IMR-90 (cell line): ENCODE measurements around the gene GIPC3. TPM values are rescaled to one million over a fixed set of nuclear protein-coding genes. Genes with fewer than 3 reads are reported as not detected.
A peak's percentile ranks its signal among the peaks of the same experiment; 100 is the strongest.

Experiments
- ATAC-seq: fragments of 200-7000 bp; cut with Tn5 transposase; 2 replicates; pipeline ENCODE4 v1.9.1; 2020; ENCODE audit warnings: low read depth, mild to moderate bottlenecking, moderate library complexity
- BruUV-seq: library from RNA; stranded (reverse); fragments of 400-500 nt; replicated peaks from 2 replicates; lab custom pipeline; 2021; lab: Mats Ljungman, UMichigan
- CTCF ChIA-PET: fragments of 300-600 bp; formaldehyde crosslinking; extraction: SDS; loops from one replicate; lab custom pipeline; 2021; ENCODE audit warnings: antibody characterized with exemption; lab: Yijun Ruan, JAX
- POLR2A ChIA-PET: fragments of 300-600 bp; sonication (Branson Sonifier 250); formaldehyde crosslinking; loops from one replicate; lab custom pipeline; 2022; ENCODE audit warnings: antibody characterized with exemption; ENCODE audit not compliant: unreplicated experiment; lab: Charles Lee
- DNase-seq: peaks from one replicate; pipeline ENCODE4 v3.0.0; 2013
- H2AFZ ChIP-seq: replicated peaks from 2 replicates; pipeline ENCODE3; 2013; ENCODE audit warnings: low read length, mild to moderate bottlenecking; ENCODE audit not compliant: poor library complexity
- H2AK5ac ChIP-seq: 2 replicates; pipeline ENCODE4 v1.6.1; 2013; ENCODE audit warnings: low read depth, low read length, inconsistent platforms
- H2AK9ac ChIP-seq: replicated peaks from 2 replicates; pipeline ENCODE3; 2013; ENCODE audit warnings: mild to moderate bottlenecking, low read depth, low read length, moderate library complexity; ENCODE audit not compliant: poor library complexity
- H2BK120ac ChIP-seq: 2 replicates; pipeline ENCODE4 v1.6.1; 2013; ENCODE audit warnings: low read depth, low read length, inconsistent platforms
- H2BK15ac ChIP-seq: 3 replicates; pipeline ENCODE4 v1.6.1; 2013; ENCODE audit warnings: low read depth, low read length, inconsistent platforms
- H2BK20ac ChIP-seq: 2 replicates; pipeline ENCODE4 v1.6.1; 2013; ENCODE audit warnings: low read depth, mild to moderate bottlenecking, inconsistent platforms, low read length, moderate library complexity
- H2BK5ac ChIP-seq: 2 replicates; pipeline ENCODE4 v1.6.1; 2013; ENCODE audit warnings: mild to moderate bottlenecking, low read depth, low read length, inconsistent platforms; ENCODE audit not compliant: poor library complexity, severe bottlenecking
- H3K14ac ChIP-seq: replicated peaks from 2 replicates; pipeline ENCODE4 v1.6.1; 2013; ENCODE audit warnings: low read depth, low read length, inconsistent platforms
- H3K18ac ChIP-seq: 2 replicates; pipeline ENCODE4 v1.6.1; 2013; ENCODE audit warnings: low read depth, low read length, control low read depth
- H3K23ac ChIP-seq: 2 replicates; pipeline ENCODE4 v1.6.1; 2013; ENCODE audit warnings: low read depth, low read length, inconsistent platforms
- H3K27ac ChIP-seq: 2 replicates; pipeline ENCODE4 v1.5.1; 2013; ENCODE audit warnings: mild to moderate bottlenecking, control low read depth, low read length; ENCODE audit not compliant: insufficient read depth
- H3K27me3 ChIP-seq: 2 replicates; pipeline ENCODE4 v1.6.1; 2013; ENCODE audit warnings: low read length; ENCODE audit not compliant: control insufficient read depth, insufficient read depth
- H3K36me3 ChIP-seq: 2 replicates; pipeline ENCODE4 v1.6.1; 2013; ENCODE audit warnings: low read length, mixed read lengths; ENCODE audit not compliant: control insufficient read depth, insufficient read depth
- H3K4ac ChIP-seq: 2 replicates; pipeline ENCODE4 v1.6.1; 2013; ENCODE audit warnings: low read depth, low read length, inconsistent platforms
- H3K4me1 ChIP-seq: 2 replicates; pipeline ENCODE4 v1.6.1; 2013; ENCODE audit warnings: low read length, mixed read lengths; ENCODE audit not compliant: control insufficient read depth, insufficient read depth
- H3K4me2 ChIP-seq: 2 replicates; pipeline ENCODE4 v1.6.1; 2013; ENCODE audit warnings: low read depth, mild to moderate bottlenecking, control low read depth, low read length, moderate library complexity
- H3K4me3 ChIP-seq: 2 replicates; pipeline ENCODE4 v1.5.1; 2013; ENCODE audit warnings: low read depth, mild to moderate bottlenecking, control low read depth, low read length, moderate library complexity; ENCODE audit not compliant: insufficient read depth
- H3K56ac ChIP-seq: 2 replicates; pipeline ENCODE4 v1.6.1; 2013; ENCODE audit warnings: low read length, inconsistent platforms; ENCODE audit not compliant: insufficient read depth; ENCODE audit errors: extremely low read depth
- H3K79me1 ChIP-seq, 2 experiments: 2 replicates each; pipeline ENCODE4 v1.6.1; 2013; ENCODE audit warnings: low read length in 2 of 2, inconsistent platforms in 1 of 2, low read depth in 1 of 2
- H3K9ac ChIP-seq: 2 replicates; pipeline ENCODE4 v1.6.1; 2013; ENCODE audit warnings: low read depth, low read length, control low read depth
- H3K9me1 ChIP-seq: 2 replicates; pipeline ENCODE4 v1.6.1; 2013; ENCODE audit warnings: low read length, inconsistent platforms; ENCODE audit not compliant: insufficient read depth
- H3K9me3 ChIP-seq: 2 replicates; pipeline ENCODE4 v1.6.1; 2013; ENCODE audit warnings: low read length; ENCODE audit not compliant: control insufficient read depth, insufficient read depth
- H4K20me1 ChIP-seq: 2 replicates; pipeline ENCODE4 v1.6.1; 2013; ENCODE audit warnings: low read length, inconsistent platforms; ENCODE audit not compliant: insufficient read depth
- H4K5ac ChIP-seq: 2 replicates; pipeline ENCODE4 v1.6.1; 2013; ENCODE audit warnings: mild to moderate bottlenecking, low read depth, low read length, control low read depth
- H4K8ac ChIP-seq, 2 experiments: 2 replicates each; pipeline ENCODE4 v1.6.1; 2013; ENCODE audit warnings: low read depth in 2 of 2, low read length in 2 of 2, control low read depth in 1 of 2, inconsistent platforms in 1 of 2
- H4K91ac ChIP-seq: 2 replicates; pipeline ENCODE4 v1.6.1; 2013; ENCODE audit warnings: low read depth, low read length, inconsistent platforms; ENCODE audit not compliant: insufficient read depth
- MAZ ChIP-seq: IDR thresholded peaks from 2 replicates; pipeline ENCODE4 v1.6.1; 2012; ENCODE audit warnings: low read depth, mild to moderate bottlenecking, low read length, improper control_type of control experiment, moderate library complexity, borderline replicate concordance
- NFE2L2 ChIP-seq: fragments of 150-350 bp; IDR thresholded peaks from 2 replicates; pipeline ENCODE4 v1.6.1; 2016; ENCODE audit warnings: low read depth, mild to moderate bottlenecking, low read length
- WGBS, 2 experiments: methylation state at CpG; one replicate each; pipeline versions ENCODE4 v1.1.5 to v1.1.7; 2013; ENCODE audit warnings: missing lambda C conversion rate in 2 of 2; ENCODE audit not compliant: insufficient read length in 1 of 2; ENCODE audit errors: extremely low coverage in 2 of 2; 5-methylcytosine and 5-hydroxymethylcytosine counted together
- dilution Hi-C: fragments of 300-500 bp; cut with HindIII; formaldehyde crosslinking; loops from one replicate; pipeline ENCODE4 v1.14.3; 2018; ENCODE audit warnings: low sequenced_read_pairs; ENCODE audit not compliant: unreplicated experiment
- in situ Hi-C: fragments of 300-500 bp; cut with MboI; formaldehyde crosslinking; loops from 3 replicates; pipeline ENCODE4 v1.14.3; 2019; ENCODE audit warnings: low sequenced_read_pairs, inconsistent platforms, mixed read lengths
- intact Hi-C: fragments of 100-400 bp; cut with micrococcal nuclease; formaldehyde crosslinking; loops from 2 replicates; pipeline ENCODE4 v1.10.0; 2022
- polyA plus RNA-seq, 3 experiments: library from polyadenylated mRNA; depleted of rRNA; stranded (reverse); fragments of >200 nt; gene quantifications; 2 replicates each; pipeline ENCODE4 v1.2.3, GENCODE V29; 2012; ENCODE audit warnings: low replicate concordance in 1 of 3
- total RNA-seq: library from RNA; depleted of rRNA; stranded (reverse); fragments of >200 nt; gene quantifications from 2 replicates; pipeline ENCODE4 v1.2.3, GENCODE V29; 2012

GIPC3 gene
- total and polyA plus RNA-seq, 2 of the 4 experiments (the other 2 are of a cell fraction): under 0.01 to 0.36 TPM

DNA sequence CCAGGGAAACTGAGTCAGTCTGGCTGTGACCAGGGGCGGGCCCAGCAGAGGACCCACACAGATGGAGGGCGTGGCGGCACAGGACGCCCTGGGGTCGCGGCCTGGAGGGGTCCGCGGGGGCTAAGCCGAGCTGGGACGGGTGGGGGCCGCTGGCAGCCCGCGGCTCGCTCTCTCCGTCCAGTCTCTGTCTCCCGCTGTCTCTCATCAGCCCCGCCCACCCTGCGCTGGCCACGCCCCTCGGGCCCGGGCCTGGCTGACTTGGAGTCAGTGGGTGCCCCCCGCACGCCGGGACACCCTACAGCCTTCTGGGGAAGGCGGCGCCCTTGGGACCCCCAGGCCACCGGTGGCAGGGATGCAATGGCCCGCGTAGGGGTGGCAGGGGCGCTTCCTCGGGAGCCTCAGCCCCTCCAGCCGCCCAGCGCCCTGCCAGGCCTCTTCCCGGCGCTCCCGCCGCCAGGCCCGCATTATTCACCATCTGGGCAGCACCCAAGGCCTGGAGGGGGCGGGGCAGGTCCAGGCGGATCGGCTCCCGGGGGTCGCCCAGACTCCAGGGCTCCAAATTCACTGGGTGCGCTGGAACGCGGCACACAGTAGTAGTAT, 21.5 kb downstream of the GIPC3 start, which contains the start of gene TBXA2R:
TBXA2R (minus strand) TSS at position 186 of the 600 bp plus-strand sequence. CDS start 6,241 bp downstream, outside the sequence.
- peak within 1 kb of the TSS; percentile 85 for H3K4me2 ChIP-seq

More for the DNA sequence above, 21.5 kb downstream of the GIPC3 start, which contains the start of gene TBXA2R:
- peak within 1 kb of the TSS; percentile 32; the same call in 1 of the 3 replicates for H2BK15ac ChIP-seq
- no peaks in the 10 kb centered on the region for H3K27me3 ChIP-seq
- H3K9me1 ChIP-seq: 0 out of 2 replicates have a peak, but pooled peaks cover 6% of the 10 kb centered on the region
- dilution Hi-C loops: no loop called here
- no peak within 1 kb of the TSS for H2BK20ac ChIP-seq
- H3K4me3 ChIP-seq: peak within 1 kb of the TSS; percentile 56
- DNase-seq (peak; percentile 43), ATAC-seq (peak; percentile 95)
- no CpG with 5 or more reads among the region's 46 CpGs for WGBS, 2 experiments
- peak within 1 kb of the TSS; percentile 96 for H2AK5ac ChIP-seq
- H4K5ac ChIP-seq: peak within 1 kb of the TSS; percentile 77
- H4K20me1 ChIP-seq: no peaks in the 10 kb centered on the region
- POLR2A ChIA-PET: no interaction called here
- H3K9me3 ChIP-seq: no peaks in the 10 kb centered on the region
- H3K79me1 ChIP-seq: peaks cover 7 to 17% of the 10 kb centered on the region in 2 experiments
- H3K18ac ChIP-seq: no peak within 1 kb of the TSS
- H3K4ac ChIP-seq: peak within 1 kb of the TSS; percentile 89
- H3K4me1 ChIP-seq: peaks cover 11% of the 10 kb centered on the region
- intact Hi-C loops: no loop called here
- H4K8ac ChIP-seq: peak within 1 kb of the TSS; percentile 92 to 94
- no peak within 1 kb of the TSS for H3K56ac ChIP-seq
- H4K91ac ChIP-seq: peak within 1 kb of the TSS; percentile 56
- TF ChIP-seq MAZ (peak; percentile 65; the same call in 1 of the 2 replicates), NFE2L2 (no peak)
- H3K23ac ChIP-seq: peak within 1 kb of the TSS; percentile 85; the same call in 1 of the 2 replicates
- peak within 1 kb of the TSS; percentile 62 for H2BK5ac ChIP-seq
- peak within 1 kb of the TSS; percentile 92 for H3K14ac ChIP-seq
- H3K36me3 ChIP-seq: peaks cover 15% of the 10 kb centered on the region
- no TSS peak for BruUV-seq
- H2BK120ac ChIP-seq: 0 out of 2 replicates have a peak within 1 kb of the TSS, but pooled peaks have one; percentile 32
- CTCF ChIA-PET: no interaction called here
- in situ Hi-C loops: loop anchor here (25.0 kb wide), 1 partner anchor 294 kb away; no protein-coding TSS in a partner anchor
- peak within 1 kb of the TSS; percentile 98 for H2AK9ac ChIP-seq
- peak within 1 kb of the TSS; percentile 61 for H3K9ac ChIP-seq
- peak within 1 kb of the TSS; percentile 59 for H3K27ac ChIP-seq
- H2AFZ ChIP-seq: peak within 1 kb of the TSS; percentile 98
